Erythroblast (primary cell): ENCODE measurements around the gene KDM1B.

Experiments
- GATA1 ChIP-seq: IDR thresholded peaks from 2 replicates; pipeline ENCODE4 v1.6.1; 2011; ENCODE audit warnings: low read depth, mild to moderate bottlenecking, control low read depth, low read length, moderate library complexity
- POLR2A ChIP-seq: IDR thresholded peaks from 2 replicates; pipeline ENCODE4 v1.6.1; 2011; ENCODE audit warnings: mild to moderate bottlenecking, low read length

DNA sequence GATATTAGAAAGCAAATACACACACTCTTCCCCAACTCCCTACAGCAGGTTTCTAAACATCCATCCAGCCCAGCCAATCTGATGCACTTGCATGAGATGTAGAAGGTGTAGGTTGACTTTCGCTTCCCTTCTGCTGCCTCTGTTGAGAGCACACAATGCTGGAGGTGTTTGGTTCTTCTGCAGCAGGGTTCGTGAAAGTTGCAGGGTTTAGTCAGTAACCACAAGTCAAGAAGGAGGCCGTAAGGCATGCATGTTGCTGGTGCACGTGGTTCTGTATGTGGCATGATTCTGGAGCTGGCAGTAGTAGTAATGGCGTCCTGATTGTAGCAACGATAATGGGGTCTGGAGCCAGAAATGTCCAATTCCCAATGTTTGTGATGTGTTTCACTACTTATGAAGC lies 56.1 kb downstream of the KDM1B start:
- TF ChIP-seq POLR2A (no peak), GATA1 (no peak)
